Measurements from ENCODE around the gene GAS6.
"Not testable (repeated sequence)": the region's sequence is repeated elsewhere in the genome, so short reads cannot be mapped to it uniquely, and the experiment has no call there.

Gene GAS6

GRCh38 chr13:113863524-113864272 is at the start of gene GAS6:
Gene GAS6, minus strand, starts transcription at chr13:113864076. Its CDS starts 156 bp downstream, at chr13:113863920.
- DNase-seq, result no peak

GRCh38 chr13:113913408-113913807 is 49.5 kb upstream of the GAS6 start:
- not testable (repeated sequence) for DNase-seq

GRCh38 chr13:113912596-113912995 is 48.7 kb upstream of the GAS6 start:
- no peak for DNase-seq

DNA sequence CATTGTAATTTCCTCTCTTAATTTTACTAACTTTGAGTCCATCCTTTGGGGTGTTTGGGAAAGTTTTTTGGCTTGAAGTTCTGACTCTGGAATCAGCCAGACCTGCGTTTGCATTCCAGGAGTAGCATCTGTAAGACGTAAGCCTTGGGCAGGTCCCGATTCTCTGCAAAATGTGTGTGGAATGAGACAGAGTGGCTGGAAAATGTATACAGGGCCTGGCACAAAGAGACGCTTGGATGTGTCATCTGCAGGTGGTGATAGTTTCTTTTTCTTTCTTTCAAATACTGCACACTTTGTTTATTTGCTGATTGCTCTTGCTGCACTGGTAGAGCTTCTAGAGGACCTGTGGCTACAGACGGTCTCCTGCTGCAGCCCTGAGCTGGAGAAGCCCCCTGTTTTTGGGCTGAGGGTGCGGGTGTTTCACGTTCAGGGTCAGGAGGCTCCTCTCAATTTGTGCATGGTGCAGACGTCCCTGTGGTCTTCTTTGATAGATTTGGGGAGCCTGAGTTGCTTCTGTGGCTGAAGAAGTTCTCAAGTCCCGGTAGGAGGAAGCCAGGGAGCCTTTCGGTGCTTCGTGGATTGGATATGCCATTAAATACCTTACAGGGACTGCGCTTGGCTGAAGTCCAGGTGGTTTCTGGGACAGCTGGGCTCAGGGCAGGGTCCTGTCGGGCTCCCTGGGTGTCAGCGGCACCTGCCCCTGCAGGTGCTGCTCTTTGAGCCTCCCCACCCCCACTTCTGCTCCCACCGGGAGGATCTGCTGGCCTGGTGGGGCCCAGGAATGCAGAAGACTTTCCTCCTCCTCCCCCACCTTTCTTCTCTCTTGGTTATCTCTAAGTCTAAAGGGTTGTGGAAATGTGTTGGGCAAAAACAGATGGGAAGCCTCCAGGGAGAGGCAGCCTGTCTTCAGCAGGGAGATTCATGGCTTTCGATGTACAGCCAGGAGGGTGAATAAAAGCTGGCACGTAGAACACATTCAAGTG is 44.0 kb upstream of the GAS6 start:
- DNase-seq, result no peak

DNA sequence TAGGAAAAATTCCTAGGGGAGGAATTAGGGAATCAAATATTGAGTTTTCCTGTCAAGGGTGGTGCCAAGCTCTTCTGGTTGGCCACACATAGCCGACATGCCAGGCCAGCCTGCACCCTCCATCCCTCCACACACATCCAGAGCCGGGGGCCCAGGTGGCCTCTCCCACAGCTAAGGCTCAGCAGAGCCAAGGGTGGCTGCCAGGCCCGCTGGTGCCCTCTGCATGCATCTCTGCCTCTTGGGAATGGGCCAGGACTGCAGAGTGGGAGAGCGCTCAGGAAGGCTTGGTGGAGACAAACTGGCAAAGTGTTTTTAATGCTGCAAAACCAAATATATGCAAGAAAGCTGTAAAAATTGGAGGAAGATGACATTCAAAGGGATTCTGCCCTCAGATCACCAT is 42.7 kb upstream of the GAS6 start:
- peak; percentile 23 for DNase-seq

DNA sequence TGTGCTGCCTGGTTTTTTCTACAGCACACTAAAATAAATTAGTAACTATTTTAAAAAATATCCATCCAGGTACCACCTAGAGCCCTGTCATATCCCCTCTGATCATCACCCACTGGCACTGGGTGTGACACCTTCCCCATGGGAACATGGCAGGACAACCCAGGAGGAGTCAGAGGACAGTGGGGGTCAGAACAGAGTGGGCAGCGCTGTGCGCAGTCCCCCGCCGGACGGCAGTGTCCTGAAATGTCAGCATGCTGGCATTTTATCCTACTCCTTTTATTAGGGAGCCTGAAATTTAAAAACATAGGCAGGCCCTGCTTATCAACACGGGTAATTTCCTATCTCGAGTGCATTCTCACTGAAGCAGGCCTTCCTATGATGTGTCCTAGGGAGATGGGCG is 42.1 kb upstream of the GAS6 start:
- DNase-seq, result no peak

- DNase-seq, result no peak
Measured at GRCh38 chr13:113905018-113905417, 41.1 kb upstream of the GAS6 start.

DNA sequence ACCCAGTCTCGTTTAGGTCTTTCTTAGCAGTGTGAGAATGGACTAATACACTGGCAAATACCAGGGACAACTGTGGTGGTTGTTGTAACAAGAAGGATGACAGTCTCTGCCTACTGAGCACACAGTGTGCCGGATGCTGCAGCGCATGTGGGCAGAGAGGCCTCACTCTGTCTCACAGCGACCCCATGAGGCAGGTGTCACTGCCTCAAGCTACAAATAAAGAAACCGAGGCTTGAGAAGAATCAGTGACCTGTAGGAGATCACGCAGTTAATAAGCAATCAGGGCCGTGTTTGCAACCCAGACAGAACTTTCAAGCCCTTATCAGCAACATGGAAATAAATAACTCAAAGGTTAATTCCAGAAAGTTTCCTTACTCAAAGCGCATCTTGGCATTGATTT is 40.5 kb upstream of the GAS6 start:
- no peak for DNase-seq

DNA sequence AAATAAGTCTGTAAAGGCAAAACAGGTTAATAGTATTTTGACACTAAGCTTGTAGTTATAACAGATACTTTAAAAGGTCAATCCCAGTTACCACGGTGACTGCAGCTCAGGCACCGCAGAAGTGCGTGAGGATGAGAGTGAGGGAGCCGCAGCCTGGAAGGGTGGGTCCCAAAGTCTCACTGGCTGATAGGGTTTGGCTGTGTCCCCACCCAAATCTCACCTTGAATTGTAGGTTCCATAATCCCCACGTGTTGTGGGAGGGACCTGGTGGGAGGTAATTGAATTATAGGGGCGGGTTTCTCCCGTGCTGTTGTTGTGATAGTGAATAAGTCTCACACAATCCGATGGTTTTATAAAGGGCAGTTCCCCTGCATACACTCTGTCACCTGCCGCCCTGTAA is 40.0 kb upstream of the GAS6 start:
- DNase-seq, result no peak

GRCh38 chr13:113902986-113903775 is 39.3 kb upstream of the GAS6 start:
- DNase-seq, result no peak

GRCh38 chr13:113902481-113902880 is 38.6 kb upstream of the GAS6 start:
- DNase-seq, result no peak

GRCh38 chr13:113901642-113902041 is 37.8 kb upstream of the GAS6 start:
- DNase-seq, result no peak

GRCh38 chr13:113901231-113901630 is 37.4 kb upstream of the GAS6 start:
- no peak for DNase-seq

- DNase-seq, result no peak
Measured at GRCh38 chr13:113900646-113901045, 36.8 kb upstream of the GAS6 start.

- DNase-seq, result no peak
Measured at GRCh38 chr13:113898391-113898790, 34.5 kb upstream of the GAS6 start.

GRCh38 chr13:113897966-113898365 is 34.1 kb upstream of the GAS6 start:
- no peak for DNase-seq

DNA sequence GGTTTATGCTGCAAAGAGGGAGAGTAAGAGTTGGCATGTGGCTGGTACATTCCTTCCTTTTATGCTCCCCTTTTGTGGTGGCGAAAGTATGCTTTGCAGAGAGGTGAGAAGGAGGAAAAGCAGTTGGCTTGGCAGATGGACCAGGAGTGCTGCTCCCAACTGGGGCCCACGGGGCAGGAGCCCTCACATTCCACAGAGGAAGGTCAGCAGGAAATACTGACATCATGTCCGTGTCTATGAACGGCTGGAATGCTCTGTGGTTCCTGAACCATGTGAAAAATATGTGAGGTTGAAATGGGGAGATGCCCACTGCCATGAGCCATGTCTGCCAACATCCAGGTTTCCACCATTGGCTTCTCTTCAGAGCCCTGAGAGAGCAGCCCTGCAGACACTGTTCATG is 33.3 kb upstream of the GAS6 start:
- peak; percentile 97 for DNase-seq

DNA sequence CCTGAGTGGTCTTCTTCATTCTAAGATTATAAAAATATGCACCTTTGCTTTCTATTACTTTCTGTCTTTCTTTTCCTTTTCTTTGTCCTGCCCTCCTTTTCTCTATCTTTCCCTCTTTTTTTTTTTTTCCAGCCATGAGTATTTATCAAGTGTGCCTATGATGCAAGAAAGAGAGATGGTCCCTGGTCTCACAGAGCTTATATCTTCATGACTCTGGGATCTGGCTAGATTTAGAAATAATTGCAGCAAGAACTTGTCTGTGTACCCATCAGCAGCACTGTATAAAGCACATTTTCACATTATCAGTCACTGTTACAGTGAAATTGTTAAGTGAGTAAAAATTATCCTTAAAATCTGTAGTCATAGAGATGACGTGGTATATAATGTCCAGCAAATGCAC is 31.6 kb upstream of the GAS6 start:
- no peak for DNase-seq

GRCh38 chr13:113890774-113891480 is 27.1 kb upstream of the GAS6 start:
- DNase-seq, result no peak

DNA sequence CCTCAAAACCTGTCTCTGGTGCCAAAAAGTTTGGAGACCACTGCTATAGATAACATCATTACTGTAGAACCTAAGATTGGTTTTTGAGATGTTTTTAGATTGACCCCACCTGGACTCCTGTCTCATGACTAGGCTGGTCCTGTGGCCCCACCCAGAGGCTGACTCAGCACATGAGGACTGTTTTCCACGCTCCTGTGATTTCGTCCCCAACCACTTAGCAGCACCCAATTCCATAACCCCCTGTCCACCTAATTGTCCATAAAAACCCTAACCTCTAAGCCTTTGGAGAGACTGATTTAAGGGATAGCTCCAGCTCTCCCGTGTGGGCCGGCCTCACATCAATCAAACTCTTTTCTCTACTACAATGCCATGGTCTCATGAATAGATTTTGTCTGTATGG is 25.6 kb upstream of the GAS6 start:
- no peak for DNase-seq

- DNase-seq, result no peak
Measured at GRCh38 chr13:113888701-113889330, 24.9 kb upstream of the GAS6 start.

- DNase-seq, result no peak
Measured at GRCh38 chr13:113887700-113888201, 23.9 kb upstream of the GAS6 start.

Measured in kidney glomerular epithelial cell (primary cell).